GM11168 (cell line): ENCODE data around the gene KRT9.
"Not testable (repeated sequence)": the region's sequence is repeated elsewhere in the genome, so short reads cannot be mapped to it uniquely, and the experiment has no call there.

Source experiments
- in situ Hi-C: fragments of 300-500 bp; cut with MboI; formaldehyde crosslinking; loops from one replicate; pipeline ENCODE4 v1.12.0; 2022; ENCODE audit warnings: low sequenced_read_pairs; ENCODE audit not compliant: unreplicated experiment

Gene KRT9, protein sequence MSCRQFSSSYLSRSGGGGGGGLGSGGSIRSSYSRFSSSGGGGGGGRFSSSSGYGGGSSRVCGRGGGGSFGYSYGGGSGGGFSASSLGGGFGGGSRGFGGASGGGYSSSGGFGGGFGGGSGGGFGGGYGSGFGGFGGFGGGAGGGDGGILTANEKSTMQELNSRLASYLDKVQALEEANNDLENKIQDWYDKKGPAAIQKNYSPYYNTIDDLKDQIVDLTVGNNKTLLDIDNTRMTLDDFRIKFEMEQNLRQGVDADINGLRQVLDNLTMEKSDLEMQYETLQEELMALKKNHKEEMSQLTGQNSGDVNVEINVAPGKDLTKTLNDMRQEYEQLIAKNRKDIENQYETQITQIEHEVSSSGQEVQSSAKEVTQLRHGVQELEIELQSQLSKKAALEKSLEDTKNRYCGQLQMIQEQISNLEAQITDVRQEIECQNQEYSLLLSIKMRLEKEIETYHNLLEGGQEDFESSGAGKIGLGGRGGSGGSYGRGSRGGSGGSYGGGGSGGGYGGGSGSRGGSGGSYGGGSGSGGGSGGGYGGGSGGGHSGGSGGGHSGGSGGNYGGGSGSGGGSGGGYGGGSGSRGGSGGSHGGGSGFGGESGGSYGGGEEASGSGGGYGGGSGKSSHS

DNA sequence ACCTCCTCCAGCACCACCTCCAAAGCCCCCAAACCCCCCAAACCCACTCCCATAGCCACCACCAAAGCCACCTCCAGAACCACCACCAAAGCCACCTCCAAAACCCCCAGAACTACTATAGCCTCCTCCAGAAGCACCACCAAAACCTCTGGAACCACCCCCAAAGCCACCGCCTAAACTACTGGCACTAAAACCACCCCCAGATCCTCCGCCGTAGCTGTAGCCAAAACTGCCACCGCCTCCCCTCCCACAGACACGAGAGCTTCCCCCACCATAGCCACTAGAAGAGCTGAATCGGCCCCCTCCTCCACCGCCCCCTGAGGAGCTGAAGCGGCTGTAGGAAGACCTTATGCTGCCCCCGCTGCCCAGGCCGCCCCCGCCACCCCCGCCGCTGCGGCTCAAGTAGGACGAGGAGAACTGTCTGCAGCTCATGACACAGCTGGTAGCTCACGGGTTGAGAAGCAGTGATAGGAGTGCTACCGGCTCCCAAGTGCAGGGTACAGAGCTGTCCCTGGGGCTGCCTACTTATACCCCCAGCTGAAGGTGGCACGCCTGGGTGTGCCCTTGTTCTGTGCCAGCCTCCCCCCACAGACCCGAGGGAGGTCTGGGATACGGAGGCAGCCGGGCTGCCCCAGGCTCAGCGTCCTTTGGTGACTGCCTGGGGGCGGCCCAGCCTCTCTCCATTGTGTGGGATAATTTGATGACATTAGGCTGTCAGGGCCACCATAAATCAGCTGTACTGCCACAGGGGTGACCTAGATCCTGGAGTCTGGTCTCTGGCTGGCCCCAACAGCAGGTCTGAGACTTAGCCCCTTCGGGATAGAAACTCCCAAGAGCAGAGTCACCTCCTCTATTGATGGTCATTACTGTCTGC lies at the start of gene KRT9:
Gene KRT9, minus strand, starts transcription at position 499 of the 874 bp plus-strand sequence. Its CDS starts 67 bp downstream, at position 432.
- in situ Hi-C loops, result no loop called here

DNA sequence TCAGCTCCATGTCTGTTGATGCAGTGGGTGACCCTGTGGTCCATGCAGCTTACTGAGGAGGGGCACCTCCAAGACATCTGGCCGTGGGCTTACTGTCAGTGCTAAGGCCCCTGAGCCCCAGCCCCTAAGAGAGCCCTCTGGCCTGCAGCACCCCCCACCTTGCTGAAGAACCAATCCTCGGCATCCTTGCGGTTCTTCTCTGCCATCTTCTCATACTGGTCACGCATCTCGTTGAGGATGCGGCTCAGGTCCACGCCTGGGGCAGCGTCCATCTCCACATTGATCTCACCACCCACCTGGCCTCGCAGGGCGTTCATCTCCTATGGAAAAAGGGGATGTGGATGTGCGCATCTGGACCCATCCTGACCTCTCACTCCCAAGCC lies 49.6 kb upstream of the KRT9 start:
- in situ Hi-C loops, result not testable (repeated sequence)

DNA sequence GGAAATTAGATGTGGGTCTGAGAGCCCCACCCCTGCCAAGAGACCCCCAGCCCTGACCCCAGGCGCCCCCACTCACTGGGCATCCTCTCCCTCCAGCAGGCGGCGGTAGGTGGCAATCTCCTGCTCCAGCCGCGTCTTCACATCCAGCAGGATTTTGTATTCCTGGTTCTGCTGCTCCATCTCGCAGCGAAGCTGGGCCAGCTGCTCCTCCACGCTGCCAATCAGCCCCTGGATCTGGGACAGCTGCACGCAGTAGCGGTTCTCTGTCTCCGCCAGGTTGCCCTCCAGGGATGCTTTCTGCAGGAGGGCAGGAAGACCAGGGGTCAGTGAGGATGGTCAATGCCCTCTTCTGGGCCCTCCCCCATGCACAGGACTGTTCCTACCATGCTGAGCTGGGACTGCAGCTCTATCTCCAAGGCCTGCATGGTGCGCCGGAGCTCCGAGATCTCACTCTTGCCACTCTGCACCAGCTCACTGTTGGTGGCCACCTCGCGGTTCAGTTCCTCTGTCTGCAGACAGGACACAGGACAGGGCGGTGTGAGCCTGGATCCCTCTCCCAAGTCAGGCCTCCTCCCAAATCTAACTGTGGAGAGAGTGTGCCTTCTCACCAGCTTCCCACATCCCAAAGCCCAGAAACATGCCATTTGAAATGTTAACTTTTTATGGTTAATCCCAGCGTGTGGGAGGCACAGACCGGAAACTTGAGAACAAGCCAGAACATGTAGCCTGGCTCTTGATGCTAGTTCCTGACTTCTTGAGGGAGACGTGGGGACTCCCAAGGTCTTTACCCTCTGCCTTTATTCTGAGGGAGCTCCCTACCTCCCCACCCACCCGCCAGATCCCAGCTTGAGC lies 49.0 kb upstream of the KRT9 start:
- in situ Hi-C loops, result no loop called here

DNA sequence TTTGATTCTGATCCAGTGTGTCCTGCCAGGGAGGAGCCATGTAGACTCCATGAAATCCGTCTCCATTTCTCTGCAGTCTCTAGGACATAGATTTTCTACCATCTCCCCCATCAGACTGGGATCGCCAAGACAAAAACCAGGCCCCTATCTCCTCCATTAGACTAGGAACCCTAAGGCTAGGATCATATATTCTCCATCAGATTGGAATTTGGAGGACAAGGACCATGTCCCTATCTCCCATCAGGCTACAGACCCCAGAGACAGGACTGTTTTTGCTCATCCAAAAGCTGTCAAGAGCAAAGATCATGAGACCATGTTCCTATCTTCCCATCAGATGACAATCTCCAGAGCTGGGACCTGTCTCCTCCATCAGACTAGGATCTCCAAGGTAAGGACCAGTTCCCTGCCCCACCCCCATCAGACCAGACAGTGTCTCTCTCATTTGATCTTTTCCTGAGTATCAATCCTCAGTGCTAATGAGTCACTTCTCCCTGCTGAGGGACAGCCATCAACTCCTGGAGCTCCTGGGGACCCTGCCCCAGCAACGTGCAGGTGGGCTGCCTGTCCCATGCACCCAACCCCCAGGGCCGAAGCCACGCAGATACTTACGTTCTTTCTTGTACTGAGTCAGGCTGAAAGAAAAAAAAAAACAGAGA lies 48.2 kb upstream of the KRT9 start:
- in situ Hi-C loops, result not testable (repeated sequence)

DNA sequence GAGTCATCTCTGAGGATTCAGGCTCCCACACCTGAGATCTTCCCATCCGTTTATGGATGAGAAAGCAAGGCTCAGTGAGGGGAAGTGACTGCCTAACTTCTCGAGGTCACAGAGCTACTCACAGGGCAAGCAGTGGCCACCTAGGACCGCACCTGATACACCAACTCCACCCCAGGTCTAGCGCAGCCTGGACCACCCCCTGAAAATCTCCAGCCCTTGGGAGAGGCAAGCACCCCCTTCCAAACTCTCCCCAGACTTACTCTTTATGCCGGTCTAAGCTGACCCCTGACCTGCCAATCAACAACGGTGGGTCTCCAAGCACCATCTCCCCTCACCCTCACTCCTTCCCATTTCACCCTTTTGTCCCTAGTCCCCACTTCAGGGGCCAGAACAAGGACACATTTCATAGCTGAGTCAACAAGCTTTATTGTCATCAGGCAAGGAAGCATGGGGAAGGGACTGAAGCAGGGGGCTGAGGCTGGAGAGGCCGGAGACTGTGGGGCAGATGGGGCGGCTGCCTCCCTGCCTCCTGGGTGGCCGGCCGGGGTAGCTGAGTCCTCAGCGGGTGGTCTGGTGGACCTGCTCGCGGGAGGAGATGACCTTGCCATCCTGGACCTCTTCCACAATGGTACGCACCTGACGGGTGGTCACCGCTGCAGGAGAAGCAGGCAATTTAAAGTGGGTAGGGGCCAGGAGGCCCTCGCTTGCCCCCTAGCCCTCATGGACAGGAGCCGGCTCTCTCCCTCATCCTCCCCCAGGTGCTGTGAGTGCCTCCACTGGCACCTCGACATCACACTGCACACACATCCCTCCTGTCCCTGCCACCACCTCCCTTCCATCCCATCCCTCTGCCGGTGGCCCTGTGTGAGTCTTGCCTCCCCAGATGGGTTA lies 47.4 kb upstream of the KRT9 start:
- in situ Hi-C loops, result no loop called here

DNA sequence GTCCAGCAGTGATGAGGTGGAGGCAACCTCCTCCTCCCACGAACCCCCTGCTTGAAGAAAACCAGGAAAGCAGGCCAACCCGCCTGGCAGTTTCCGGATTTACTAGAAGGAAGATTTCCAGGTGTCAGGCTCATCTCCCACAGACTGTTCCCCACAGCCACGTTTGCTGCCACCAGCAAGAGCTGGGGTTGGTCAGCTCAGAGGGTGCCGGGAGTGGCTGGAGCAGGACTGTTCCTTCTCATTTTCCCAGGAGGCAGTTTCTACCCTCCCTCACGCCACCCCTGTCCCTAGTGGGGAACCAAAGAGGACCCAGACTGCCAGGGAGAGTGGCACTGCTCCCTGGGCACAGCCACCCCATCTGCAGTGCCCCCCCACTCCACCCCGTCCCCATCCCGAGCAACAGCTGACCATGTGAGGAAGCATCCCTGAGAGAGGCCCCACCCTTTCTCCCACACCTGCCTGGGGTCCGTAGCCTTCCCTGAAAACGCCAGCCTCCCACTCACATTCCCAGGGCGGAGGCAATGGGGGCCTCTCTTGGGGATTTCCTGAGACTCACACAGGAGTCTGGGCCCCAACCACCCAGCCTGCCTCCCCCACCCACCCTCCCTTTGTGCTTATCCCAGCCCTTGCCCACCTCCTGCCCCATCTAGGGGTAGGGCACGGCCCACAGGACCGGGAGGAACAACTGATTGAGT lies 46.6 kb upstream of the KRT9 start:
- in situ Hi-C loops, result no loop called here

DNA sequence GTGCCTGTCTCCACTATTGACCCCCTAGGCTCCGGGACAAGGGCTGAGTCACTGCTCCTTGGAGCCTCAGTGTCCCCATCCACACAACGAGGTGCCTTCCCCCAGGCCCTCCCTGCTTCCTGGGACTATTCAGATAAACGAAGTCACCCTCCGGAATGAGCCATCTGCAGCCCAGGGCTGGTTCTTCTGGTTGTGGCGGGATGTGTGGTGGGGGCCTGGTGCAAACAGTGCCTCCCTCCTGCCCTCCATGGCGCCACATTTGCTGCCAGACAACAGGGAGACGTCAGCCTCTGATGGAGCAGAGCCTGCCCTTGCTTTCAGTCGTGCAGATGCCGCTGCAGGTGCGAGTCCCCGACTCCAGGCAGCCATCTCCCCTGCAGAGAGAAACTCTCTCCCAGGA lies 45.8 kb upstream of the KRT9 start:
- in situ Hi-C loops, result no loop called here

DNA sequence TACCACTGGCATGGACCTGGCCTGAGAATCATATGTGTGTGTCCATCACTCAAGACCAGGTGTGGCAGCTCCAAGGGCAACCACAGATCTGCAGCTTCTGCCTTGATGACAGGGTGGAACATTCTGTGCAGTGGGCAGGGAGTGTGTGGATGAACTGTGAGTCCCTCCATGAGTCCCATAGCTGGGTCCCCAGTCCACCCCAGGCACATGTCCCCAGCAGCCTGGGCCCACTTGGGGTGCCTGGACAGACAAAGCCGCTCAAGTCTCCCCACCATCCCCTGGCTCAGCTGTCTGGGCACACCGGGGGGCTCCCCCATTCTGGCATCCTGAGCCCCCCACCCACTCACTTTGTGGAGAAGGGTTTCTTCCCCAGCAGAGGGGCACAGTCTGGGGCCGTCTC lies 45.3 kb upstream of the KRT9 start:
- in situ Hi-C loops, result no loop called here

DNA sequence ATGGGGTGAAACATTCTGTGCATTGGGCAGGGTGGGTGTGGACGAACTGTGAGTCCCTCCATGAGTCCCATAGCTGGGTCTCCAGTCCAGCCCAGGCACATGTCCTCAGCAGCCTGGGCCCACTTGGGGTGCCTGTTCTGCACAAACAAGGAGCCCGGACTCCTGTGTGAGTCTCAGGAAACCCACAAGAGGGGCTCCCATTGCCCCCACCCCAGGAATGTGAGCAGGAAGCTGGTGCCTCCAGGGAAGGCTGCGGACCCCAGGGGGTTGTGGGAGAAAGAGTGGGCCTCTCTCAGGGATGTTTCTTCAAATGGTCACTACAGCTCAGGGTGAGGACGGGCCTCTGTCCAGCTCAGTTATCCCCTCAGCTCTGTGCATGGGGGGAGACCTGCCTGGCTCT lies 44.6 kb upstream of the KRT9 start:
- in situ Hi-C loops, result not testable (repeated sequence)

DNA sequence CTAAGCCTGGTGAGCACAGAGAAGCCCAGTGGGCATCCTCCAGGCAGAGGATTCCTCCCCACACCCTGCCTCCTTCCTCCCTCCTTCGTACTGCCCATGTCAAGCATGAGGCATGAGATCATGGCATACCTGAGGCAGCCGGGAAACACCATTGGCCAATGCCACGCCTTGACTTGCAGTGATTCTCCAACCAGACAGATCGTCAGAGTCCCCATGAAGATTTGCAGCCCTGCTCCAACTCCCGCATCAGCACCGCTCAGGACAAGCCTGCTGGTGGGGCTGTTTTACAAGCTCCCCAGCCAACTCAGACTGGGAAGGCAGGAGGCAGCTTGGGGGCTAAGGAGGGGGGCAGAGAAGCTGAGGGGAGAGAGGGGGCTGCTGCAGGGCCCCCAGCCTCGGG lies 43.6 kb upstream of the KRT9 start:
- in situ Hi-C loops, result no loop called here

DNA sequence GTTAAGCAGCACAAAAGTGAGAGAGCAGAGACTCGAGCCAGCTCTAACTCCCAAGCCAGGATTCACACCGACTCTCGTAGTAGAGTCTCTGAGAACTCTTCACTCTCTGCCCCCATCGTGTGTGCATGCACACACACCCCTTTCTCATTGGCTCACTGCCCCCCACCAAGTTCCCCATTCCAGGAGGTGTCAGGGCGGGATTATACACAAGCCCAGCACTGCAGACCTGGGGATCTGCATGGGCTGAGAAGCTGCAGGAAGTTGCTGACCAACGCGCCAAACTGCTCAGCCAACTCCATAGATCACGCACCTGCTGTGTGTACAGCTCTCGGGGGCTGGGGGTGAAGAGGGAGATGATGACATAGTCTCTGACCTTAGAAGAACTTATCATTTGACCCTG lies 42.9 kb upstream of the KRT9 start:
- in situ Hi-C loops, result not testable (repeated sequence)

DNA sequence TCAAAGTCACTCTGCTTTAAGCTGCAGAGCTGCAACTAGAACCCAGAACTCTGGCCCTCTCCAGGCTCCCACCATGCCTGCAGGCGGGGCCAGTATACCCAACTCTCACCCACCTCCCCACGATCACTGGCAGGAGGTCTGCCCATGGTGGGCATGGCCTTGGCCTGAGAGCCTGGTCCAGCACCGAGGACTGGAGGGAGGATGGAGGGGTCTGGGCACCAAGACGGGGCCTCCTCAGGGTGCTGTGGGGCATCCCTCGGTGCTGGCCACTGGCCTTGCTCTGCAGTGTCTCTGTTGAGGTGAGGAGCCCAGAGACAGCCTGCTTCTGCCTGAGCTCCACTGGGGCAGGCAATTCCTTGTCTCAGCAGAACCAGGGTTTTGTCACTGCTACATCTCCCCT lies 42.2 kb upstream of the KRT9 start:
- in situ Hi-C loops, result no loop called here

DNA sequence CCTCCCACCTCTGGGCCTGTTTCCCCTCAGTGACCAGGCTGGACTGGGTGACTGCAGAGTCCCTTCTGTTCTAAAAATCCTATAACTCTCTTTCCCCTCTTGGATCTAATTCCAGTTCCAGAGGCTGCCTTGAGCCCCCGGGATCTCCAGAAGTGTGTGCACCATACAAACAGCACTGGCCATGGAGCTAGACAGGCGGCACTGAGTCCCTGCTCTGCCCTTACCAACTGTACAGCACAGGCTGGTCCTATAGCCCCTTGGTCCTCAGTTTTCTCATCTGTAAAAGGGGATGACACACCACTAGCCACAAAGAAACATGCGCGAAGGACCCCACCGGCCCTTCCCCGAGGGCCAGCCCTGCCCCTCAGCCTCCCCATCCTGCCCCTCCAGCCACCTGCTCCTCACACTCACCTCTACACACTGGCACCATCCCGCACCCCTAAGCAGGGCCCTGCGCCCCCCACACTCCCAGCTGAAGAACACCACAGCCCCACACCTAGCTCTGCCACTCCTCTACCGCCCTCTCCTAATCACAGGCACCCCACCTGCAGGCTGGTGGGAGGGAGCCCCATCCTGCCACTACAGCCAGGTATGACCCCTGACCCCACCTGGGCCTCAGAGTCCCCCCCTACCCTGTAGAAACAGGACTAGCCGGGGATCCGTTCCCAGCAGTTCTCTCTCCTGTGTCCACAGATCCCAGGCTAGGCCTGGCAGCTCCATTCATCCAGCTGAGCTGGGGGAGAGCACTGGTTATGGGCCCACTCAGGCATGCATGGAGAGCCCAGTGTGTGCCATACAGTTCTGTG lies 41.6 kb upstream of the KRT9 start:
- in situ Hi-C loops, result no loop called here

DNA sequence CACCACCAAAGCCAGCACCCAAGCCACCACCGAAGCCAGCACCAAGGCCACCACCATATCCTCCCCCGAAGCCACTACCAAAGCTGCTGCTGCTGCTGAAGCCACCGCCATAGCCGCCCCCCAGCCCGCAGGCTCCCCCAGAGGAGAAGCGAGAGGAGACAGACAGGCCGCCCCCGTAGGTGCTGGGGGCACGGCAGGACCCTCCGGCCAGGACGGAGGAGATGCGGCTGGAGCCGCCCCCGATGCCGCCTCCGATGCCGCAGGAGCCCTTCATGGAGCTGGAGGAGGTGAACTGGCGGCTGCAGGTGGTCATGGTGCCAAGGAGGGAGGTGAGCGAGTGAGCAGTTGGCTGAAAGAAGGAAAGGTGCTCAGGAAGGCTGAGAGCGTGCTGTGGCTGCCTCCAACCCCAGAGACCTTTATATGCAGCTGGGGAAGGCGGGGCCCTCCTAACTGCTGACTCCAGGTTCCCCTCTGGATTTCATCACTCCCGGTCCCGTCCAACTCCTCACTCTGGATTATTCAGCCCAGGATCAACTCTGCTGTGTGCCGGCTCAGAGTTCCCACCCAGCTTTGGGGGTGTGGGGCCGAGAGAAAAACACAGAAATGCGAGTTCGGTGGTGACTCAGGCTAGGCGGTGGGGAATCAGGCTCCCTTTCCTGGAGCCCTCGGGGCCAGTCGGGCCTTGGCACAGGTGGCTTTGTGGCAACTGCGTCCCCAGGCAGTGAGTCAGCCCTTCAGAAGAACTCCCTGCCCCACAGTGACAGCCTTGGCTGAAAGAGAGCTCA lies 40.7 kb upstream of the KRT9 start, which contains the start of gene KRT16:
Gene KRT16, minus strand, starts transcription at position 392 of the 785 bp plus-strand sequence. Its CDS starts 79 bp downstream, at position 313.
- in situ Hi-C loops, result not testable (repeated sequence)

DNA sequence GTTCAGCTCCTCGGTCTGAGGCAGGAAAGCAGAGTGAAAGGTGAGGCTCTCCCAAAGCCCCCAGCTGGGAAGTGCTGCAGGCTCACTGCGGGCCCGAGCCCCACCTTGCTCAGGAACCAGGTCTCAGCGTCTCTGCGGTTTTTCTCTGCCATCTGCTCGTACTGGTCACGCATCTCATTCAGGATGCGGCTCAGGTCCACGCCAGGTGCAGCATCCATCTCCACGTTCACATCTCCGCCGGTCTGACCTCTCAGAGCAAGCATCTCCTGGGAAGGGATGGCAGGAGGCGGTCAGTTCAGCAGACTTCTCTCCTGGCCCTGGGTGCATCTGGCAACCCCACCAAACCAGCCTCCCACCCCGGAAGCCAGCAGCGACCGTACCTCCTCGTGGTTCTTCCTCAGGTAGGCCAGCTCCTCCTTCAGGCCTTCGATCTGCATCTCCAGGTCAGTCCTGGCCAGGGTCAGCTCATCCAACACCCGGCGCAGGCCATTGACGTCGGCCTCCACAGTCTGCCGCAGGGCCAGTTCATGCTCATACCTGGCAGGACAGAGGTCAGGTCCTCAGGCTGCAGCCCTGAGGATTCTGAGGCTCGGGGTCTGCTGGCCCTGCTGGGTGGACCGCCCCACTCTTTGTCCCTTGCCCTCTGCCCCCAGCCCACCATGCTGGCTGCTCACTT lies 39.2 kb upstream of the KRT9 start:
- in situ Hi-C loops, result no loop called here

DNA sequence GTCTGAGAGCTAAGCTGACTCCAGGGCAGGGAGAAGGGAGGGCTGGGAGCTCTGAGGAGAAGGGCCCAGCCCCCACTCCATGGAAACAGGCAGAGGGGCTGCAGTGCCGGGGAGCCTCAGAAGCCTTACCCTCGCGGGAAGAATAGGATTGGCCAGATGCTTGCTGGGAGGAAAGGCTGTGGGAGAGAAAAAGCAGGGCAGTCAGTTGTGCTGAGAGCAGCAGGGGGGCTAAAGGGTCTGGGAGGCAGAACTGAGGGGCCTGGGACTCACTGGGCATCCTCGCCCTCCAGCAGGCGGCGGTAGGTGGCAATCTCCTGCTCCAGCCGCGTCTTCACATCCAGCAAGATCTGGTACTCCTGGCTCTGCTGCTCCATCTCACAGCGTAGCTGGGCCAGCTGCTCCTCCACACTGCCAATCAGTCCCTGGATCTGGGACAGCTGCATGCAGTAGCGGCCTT lies 38.2 kb upstream of the KRT9 start:
- in situ Hi-C loops, result not testable (repeated sequence)
